ENCODE measurements around the gene CES2.

DNA sequence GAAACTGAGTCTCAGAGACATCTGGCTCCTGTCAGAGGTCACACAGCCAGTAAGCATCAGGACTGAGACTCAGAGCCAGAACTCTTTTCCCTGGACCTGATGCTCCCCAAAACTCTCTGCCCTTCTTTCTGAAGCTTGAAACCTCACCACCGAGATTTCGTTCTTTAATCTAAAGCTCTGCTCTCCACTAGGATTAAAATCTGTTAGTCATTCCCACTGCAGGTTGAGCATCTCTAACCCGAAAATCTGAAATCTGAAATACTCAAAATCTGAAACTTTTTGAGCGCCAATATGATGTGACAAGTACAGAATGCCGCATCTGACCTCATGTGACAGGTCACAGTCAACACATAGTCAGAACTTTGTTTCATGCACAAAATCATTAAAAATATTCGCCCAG, 18.8 kb upstream of the CES2 start:
- TF ChIP-seq POLR2A (IDR thresholded peaks at IDR 0.05) = no peak
- TF ChIP-seq, protein P1, sequence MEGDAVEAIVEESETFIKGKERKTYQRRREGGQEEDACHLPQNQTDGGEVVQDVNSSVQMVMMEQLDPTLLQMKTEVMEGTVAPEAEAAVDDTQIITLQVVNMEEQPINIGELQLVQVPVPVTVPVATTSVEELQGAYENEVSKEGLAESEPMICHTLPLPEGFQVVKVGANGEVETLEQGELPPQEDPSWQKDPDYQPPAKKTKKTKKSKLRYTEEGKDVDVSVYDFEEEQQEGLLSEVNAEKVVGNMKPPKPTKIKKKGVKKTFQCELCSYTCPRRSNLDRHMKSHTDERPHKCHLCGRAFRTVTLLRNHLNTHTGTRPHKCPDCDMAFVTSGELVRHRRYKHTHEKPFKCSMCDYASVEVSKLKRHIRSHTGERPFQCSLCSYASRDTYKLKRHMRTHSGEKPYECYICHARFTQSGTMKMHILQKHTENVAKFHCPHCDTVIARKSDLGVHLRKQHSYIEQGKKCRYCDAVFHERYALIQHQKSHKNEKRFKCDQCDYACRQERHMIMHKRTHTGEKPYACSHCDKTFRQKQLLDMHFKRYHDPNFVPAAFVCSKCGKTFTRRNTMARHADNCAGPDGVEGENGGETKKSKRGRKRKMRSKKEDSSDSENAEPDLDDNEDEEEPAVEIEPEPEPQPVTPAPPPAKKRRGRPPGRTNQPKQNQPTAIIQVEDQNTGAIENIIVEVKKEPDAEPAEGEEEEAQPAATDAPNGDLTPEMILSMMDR (IDR thresholded peaks at IDR 0.05) = no peak

Measured in Peyer's patch (tissue), 4 donors.